GM12864 (cell line): ENCODE data around the gene PPARGC1A.

Source experiments
- DNase-seq: peaks from one replicate; pipeline ENCODE4 v3.0.0-alpha.2; 2011; ENCODE audit warnings: low read depth
- H3K4me3 ChIP-seq: 2 replicates; pipeline ENCODE4 v1.5.1; 2011; ENCODE audit warnings: mild to moderate bottlenecking, low read depth, low read length, control low read depth
- CTCF ChIP-seq: IDR thresholded peaks from 2 replicates; pipeline ENCODE4 v1.5.1; 2011; ENCODE audit warnings: low read depth, mild to moderate bottlenecking, moderate library complexity, low read length, control low read depth, inconsistent platforms; ENCODE audit errors: missing control alignments

PPARGC1A gene

GRCh38 chr4:23788460-23788859, 101.4 kb downstream of the PPARGC1A start:
- no peak overlapping the region for H3K4me3 ChIP-seq
- TF ChIP-seq CTCF: no peak
- DNase-seq: no peak

GRCh38 chr4:23788027-23788426, 101.8 kb downstream of the PPARGC1A start:
- no peak for DNase-seq
- H3K4me3 ChIP-seq: no peak overlapping the region
- no peak for TF ChIP-seq CTCF

- no peak for TF ChIP-seq CTCF
- DNase-seq: no peak
- no peak overlapping the region for H3K4me3 ChIP-seq
These were observed 106.9 kb downstream of the PPARGC1A start for GRCh38 chr4:23782778-23783437.

- no peak overlapping the region for H3K4me3 ChIP-seq
- DNase-seq: no peak
- no peak for TF ChIP-seq CTCF
These were observed 110.0 kb downstream of the PPARGC1A start for GRCh38 chr4:23779839-23780238.

GRCh38 chr4:23779422-23779821, 110.4 kb downstream of the PPARGC1A start:
- TF ChIP-seq CTCF: no peak
- H3K4me3 ChIP-seq: no peak overlapping the region
- DNase-seq: no peak

- no peak for TF ChIP-seq CTCF
- no peak overlapping the region for H3K4me3 ChIP-seq
- no peak for DNase-seq
These were observed 114.2 kb downstream of the PPARGC1A start for GRCh38 chr4:23775694-23776093.

GRCh38 chr4:23774909-23775308, 114.9 kb downstream of the PPARGC1A start:
- DNase-seq: no peak
- H3K4me3 ChIP-seq: no peak overlapping the region
- no peak for TF ChIP-seq CTCF
